K562 (cell line): ENCODE measurements around the gene SKIC8. TPM values are rescaled to one million over a fixed set of nuclear protein-coding genes. Genes with fewer than 3 reads are reported as not detected.

Source experiments
- ATAC-seq: fragments of 200-7000 bp; cut with Tn5 transposase; 3 replicates; pipeline ENCODE4 v1.9.1; 2020; ENCODE audit warnings: moderate library complexity
- BruUV-seq: library from RNA; stranded (reverse); fragments of 400-500 nt; replicated peaks from 2 replicates; lab custom pipeline; 2021; lab: Mats Ljungman, UMichigan
- CTCF ChIA-PET: fragments of 300-600 bp; formaldehyde crosslinking; extraction: SDS; loops from one replicate; lab custom pipeline; 2021; ENCODE audit warnings: low intra/inter-chr PET ratio; lab: Yijun Ruan, JAX
- POLR2A ChIA-PET: fragments of 300-600, 350-650 bp; sonication (Branson Sonifier 250); formaldehyde crosslinking; extraction: SDS; loops from one replicate; lab custom pipeline; 2021; ENCODE audit warnings: antibody characterized with exemption, inconsistent platforms; lab: Yijun Ruan, JAX
- DNase-seq, 4 experiments: peaks; one replicate each; pipeline versions ENCODE4 v3.0.0 to v3.0.0-alpha.2; 2011 to 2018; ENCODE audit warnings: low spot score in 3 of 4, mixed read lengths in 3 of 4; ENCODE audit errors: extremely low read depth in 1 of 4
- FAIRE-seq: peaks from 2 replicates; lab custom pipeline; 2011; peaks lifted over from hg19 to GRCh38; lab: Jason Lieb, UNC
- H2AFZ ChIP-seq: 2 replicates; pipeline ENCODE4 v1.6.0; 2011; ENCODE audit warnings: low read depth, low read length, control low read depth, inconsistent platforms
- H3K27ac ChIP-seq: fragments of 200-600 bp; 3 replicates; pipeline ENCODE4 v1.8.0; 2011; ENCODE audit warnings: low read depth, mild to moderate bottlenecking, control low read depth, inconsistent platforms, low read length, moderate library complexity, mixed read lengths; ENCODE audit errors: extremely low read depth
- H3K27me3 ChIP-seq, 2 experiments: fragments of 300-600 bp in 1 of 2; 2 replicates in 1 of 2; 3 replicates in 1 of 2; pipeline versions ENCODE4 v1.6.0 to v1.8.0; 2011; ENCODE audit warnings: inconsistent platforms in 2 of 2, low read length in 2 of 2, mild to moderate bottlenecking in 1 of 2, mixed read lengths in 1 of 2, moderate library complexity in 1 of 2; ENCODE audit not compliant: control insufficient read depth in 2 of 2, insufficient read depth in 2 of 2
- H3K36me3 ChIP-seq: fragments of 300-600 bp; 3 replicates; pipeline ENCODE4 v1.8.0; 2011; ENCODE audit warnings: mild to moderate bottlenecking, low read length, inconsistent platforms; ENCODE audit not compliant: control insufficient read depth, insufficient read depth
- H3K4me1 ChIP-seq, 2 experiments: fragments of 200-600 bp in 1 of 2; replicated peaks in 1 of 2; 2 replicates in 1 of 2; 3 replicates in 1 of 2; pipeline versions ENCODE4 v1.5.1 to v1.8.0; 2011; ENCODE audit warnings: inconsistent platforms in 2 of 2, low read length in 2 of 2, mild to moderate bottlenecking in 1 of 2, mixed read lengths in 1 of 2, moderate library complexity in 1 of 2; ENCODE audit not compliant: control insufficient read depth in 2 of 2, insufficient read depth in 2 of 2
- H3K4me2 ChIP-seq: 2 replicates; pipeline ENCODE4 v1.6.1; 2011; ENCODE audit warnings: low read length, control low read depth, inconsistent platforms, mixed read lengths; ENCODE audit not compliant: insufficient read depth
- H3K4me3 ChIP-seq: fragments of 200-600 bp; sonication (generic), shearing (Covaris generic); 2 replicates; pipeline ENCODE4 v1.5.1; 2016; ENCODE audit warnings: control low read depth, inconsistent platforms
- H3K79me2 ChIP-seq: fragments of 200-600 bp; 3 replicates; pipeline ENCODE4 v1.8.0; 2011; ENCODE audit warnings: low read length, inconsistent platforms; ENCODE audit not compliant: control insufficient read depth, insufficient read depth
- H3K9ac ChIP-seq, 2 experiments: 2 replicates each; pipeline versions ENCODE4 v1.6.0 to v1.6.1; 2011; ENCODE audit warnings: low read depth in 2 of 2, low read length in 2 of 2, control low read depth in 1 of 2, inconsistent platforms in 1 of 2, mild to moderate bottlenecking in 1 of 2, mixed read lengths in 1 of 2; ENCODE audit not compliant: insufficient read depth in 1 of 2
- H3K9me1 ChIP-seq: one replicate; pipeline ENCODE4 v1.6.0; 2011; ENCODE audit warnings: inconsistent platforms, mild to moderate bottlenecking, low read length, moderate library complexity; ENCODE audit not compliant: control insufficient read depth, insufficient read depth
- H3K9me3 ChIP-seq: replicated peaks from 2 replicates; pipeline ENCODE4 v1.5.1; 2011; ENCODE audit warnings: low read depth, low read length, inconsistent platforms; ENCODE audit not compliant: control insufficient read depth, insufficient read depth
- H4K20me1 ChIP-seq: replicated peaks from 2 replicates; pipeline ENCODE4 v1.6.1; 2011; ENCODE audit warnings: low read length, inconsistent platforms, mixed read lengths; ENCODE audit not compliant: control insufficient read depth, insufficient read depth
- ATF7 ChIP-seq: fragments of 450-650 bp; IDR thresholded peaks from 2 replicates; pipeline ENCODE4 v1.7.1; 2014; ENCODE audit warnings: mild to moderate bottlenecking, moderate library complexity
- CBFB ChIP-seq: sonication (generic); formaldehyde crosslinking; IDR thresholded peaks from 2 replicates; pipeline ENCODE4 v1.4.0; 2020; ENCODE audit warnings: mild to moderate bottlenecking, missing genetic modification reagents
- FOSL1 ChIP-seq: fragments of 200-800 bp; sonication (Bioruptor generic); conservative IDR thresholded peaks from 2 replicates; pipeline ENCODE4 v1.6.1; 2016; ENCODE audit warnings: missing genetic modification characterization, missing compliant biosample characterization
- FOXA3 ChIP-seq, 2 experiments: fragments of 450-650 bp in 1 of 2; sonication (generic) in 1 of 2; formaldehyde crosslinking; IDR thresholded peaks in 1 of 2; conservative IDR thresholded peaks in 1 of 2; 2 replicates each; pipeline versions ENCODE4 v1.4.0 to v1.8.0; 2020 to 2022; ENCODE audit warnings: mild to moderate bottlenecking in 2 of 2, missing genetic modification reagents in 1 of 2
- JUND ChIP-seq, 2 experiments: IDR thresholded peaks; 2 replicates in 1 of 2; 3 replicates in 1 of 2; pipeline ENCODE4 v1.6.1; 2011; ENCODE audit warnings: borderline replicate concordance in 2 of 2, low read depth in 2 of 2, low read length in 2 of 2, improper control_type of control experiment in 1 of 2, missing biosample characterization in 1 of 2, missing genetic modification characterization in 1 of 2, missing genetic modification reagents in 1 of 2
- MEIS2 ChIP-seq: fragments of 450-650 bp; IDR thresholded peaks from 2 replicates; pipeline ENCODE4 v1.6.1; 2014; ENCODE audit warnings: mild to moderate bottlenecking; ENCODE audit not compliant: partially characterized antibody
- NRF1 ChIP-seq, 2 experiments: fragments of 450-650 bp; IDR thresholded peaks in 1 of 2; conservative IDR thresholded peaks in 1 of 2; 2 replicates each; pipeline ENCODE4 v1.6.1; 2014; ENCODE audit warnings: mild to moderate bottlenecking in 2 of 2
- YY1 ChIP-seq, 3 experiments: IDR thresholded peaks; 2 replicates each; pipeline ENCODE4 v1.6.1; 2011; ENCODE audit warnings: low read length in 2 of 3, mild to moderate bottlenecking in 2 of 3, moderate library complexity in 2 of 3, borderline replicate concordance in 1 of 3, control low read depth in 1 of 3, low read depth in 1 of 3; ENCODE audit not compliant: insufficient read depth in 3 of 3, insufficient replicate concordance in 2 of 3, control insufficient read depth in 1 of 3, insufficient read length in 1 of 3; ENCODE audit errors: extremely low read depth in 1 of 3
- ZNF76 ChIP-seq: fragments of 250-450 bp; sonication (Bioruptor Pico); IDR thresholded peaks from 2 replicates; pipeline ENCODE4 v1.4.0; 2020; ENCODE audit warnings: mild to moderate bottlenecking, moderate library complexity, borderline replicate concordance
- WGBS: fragments of 100-300 bp; shearing (Covaris generic); methylation state at CpG from one replicate; pipeline ENCODE4 v1.1.6; 2016; ENCODE audit warnings: low coverage, mixed read lengths; ENCODE audit not compliant: insufficient coverage; ENCODE audit errors: missing lambda C conversion rate; 5-methylcytosine and 5-hydroxymethylcytosine counted together
- in situ Hi-C: fragments of 300-500 bp; cut with MboI; formaldehyde crosslinking; loops from 4 replicates; pipeline ENCODE4 v1.15.0; 2018; ENCODE audit warnings: inconsistent platforms, mixed read lengths
- intact Hi-C: fragments of 100-400 bp; cut with micrococcal nuclease; formaldehyde crosslinking; loops from 2 replicates; pipeline ENCODE4 v1.14.2; 2022
- polyA plus RNA-seq, 8 experiments: library from polyadenylated mRNA; depleted of rRNA in 4 of 8; stranded (reverse) in 5 of 8; unstranded in 3 of 8; fragments of >200 nt; fragmentation: Nextera tagmentation in 2 of 8; fragmentation: Illumina TruSeq in 1 of 8; extraction: Ambion mirVana in 2 of 8; extraction: Trizol in 1 of 8; gene quantifications; 2 replicates each; pipeline versions ENCODE4 v1.2.1 to v1.2.3, GENCODE V29; 2011 to 2014; ENCODE audit warnings: inconsistent platforms in 1 of 8, missing spikeins in 1 of 8
- total RNA-seq, 7 experiments: library from RNA; depleted of rRNA in 6 of 7; stranded (reverse); fragments of >200 nt in 6 of 7; fragmentation: Illumina TruSeq in 2 of 7; extraction: Trizol in 2 of 7; gene quantifications; 2 replicates each; pipeline versions ENCODE4 v1.2.1 to v1.2.3, GENCODE V29; 2011 to 2021; ENCODE audit warnings: low replicate concordance in 1 of 7
- TF ChIP-seq, protein P1 (sequence below): fragments of 450-650 bp; IDR thresholded peaks from 2 replicates; pipeline ENCODE4 v1.6.1; 2017; ENCODE audit warnings: antibody characterized with exemption
- TF ChIP-seq, protein P2 (sequence below), 2 experiments: fragments of 450-650 bp in 1 of 2; sonication (generic) in 1 of 2; formaldehyde crosslinking in 1 of 2; IDR thresholded peaks in 1 of 2; conservative IDR thresholded peaks in 1 of 2; 2 replicates each; pipeline versions ENCODE4 v1.6.1 to v1.8.1; 2016 to 2023; ENCODE audit warnings: mild to moderate bottlenecking in 2 of 2, moderate library complexity in 2 of 2, inconsistent platforms in 1 of 2, missing genetic modification reagents in 1 of 2

The SKIC8 gene
- total and polyA plus RNA-seq, 9 of the 15 experiments (the other 6 are each of a cell fraction or from before 2014, with no cell fraction given) = 79.5 to 389 (median 146) TPM

DNA sequence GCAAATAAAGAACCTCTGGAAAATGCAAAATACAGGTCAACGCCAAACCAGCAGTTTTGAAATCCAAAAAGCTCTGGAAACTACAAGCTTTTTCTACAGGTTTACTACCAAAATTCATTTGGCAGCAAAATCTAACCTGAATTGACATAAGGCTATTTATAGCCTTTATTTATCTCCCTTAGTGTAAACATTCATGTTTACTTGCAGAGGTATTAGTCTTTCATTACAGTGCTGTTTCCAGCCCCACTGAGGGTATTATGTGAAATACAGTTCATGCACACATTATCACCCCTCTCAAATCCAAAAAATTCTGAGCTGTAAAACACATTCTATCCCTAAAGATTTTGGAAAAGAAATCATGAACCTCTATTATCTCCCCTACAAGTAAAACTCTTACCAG, 7.2 kb downstream of the SKIC8 start (continued):
- TF ChIP-seq CBFB (CRISPR knock-in tag) (no peak), ATF7 (no peak)

DNA sequence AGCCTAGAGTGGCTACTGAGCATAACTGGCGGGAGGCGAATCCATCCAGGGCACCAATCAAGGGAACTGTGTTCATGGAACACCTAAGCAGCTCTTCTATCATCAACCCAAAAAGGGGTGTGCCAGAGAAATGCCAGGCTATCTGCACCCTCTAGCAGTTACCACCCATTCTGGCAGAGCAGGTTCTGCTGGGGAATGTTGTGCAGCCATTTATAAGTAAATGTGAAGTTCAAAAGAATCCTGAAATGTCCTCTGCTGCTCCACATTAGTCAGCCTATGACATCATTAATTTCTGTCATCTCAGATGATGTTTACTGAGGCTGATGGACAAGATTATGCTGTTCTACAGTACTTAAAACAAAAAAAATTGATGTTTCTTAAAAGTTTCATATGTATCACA, 7.7 kb downstream of the SKIC8 start:
- Histone ChIP-seq H3K9ac (no peak overlapping the region), H3K4me1 (no peaks in the 10 kb centered on the region), H3K4me2 (no peak overlapping the region), H3K79me2 (peaks cover 9% of the 10 kb centered on the region; the same call in 2 of the 3 replicates), H4K20me1 (no peaks in the 10 kb centered on the region), H3K4me3 (no peak overlapping the region), H3K9me1 (no peaks in the 10 kb centered on the region), H3K27ac (no peak overlapping the region), H3K36me3 (peaks cover 89% of the 10 kb centered on the region), H2AFZ (no peak overlapping the region), H3K9me3 (no peaks in the 10 kb centered on the region), H3K27me3 (no peaks in the 10 kb centered on the region)
- intact Hi-C loops = no loop called here
- ATAC-seq = no peak
- in situ Hi-C loops = no loop called here
- WGBS = 97% methylated on average over 2 of the region's 2 CpGs
- ChIA-PET POLR2A (interaction anchor here (0.6 to 1.9 kb wide), 4 partner anchors 8 to 41 kb away, joined by 3 to 9 read pairs (median 5); partner anchors contain the start of gene SKIC8), CTCF (no interaction called here)
- no peak for DNase-seq
- no peak for FAIRE-seq
- BruUV-seq = no TSS peak
- TF ChIP-seq YY1 (IDR thresholded peaks at IDR 0.05; ENCODE audit: borderline replicate concordance in 1 of 3, control insufficient read depth in 1 of 3, extremely low read depth in 1 of 3, insufficient read depth in 3 of 3, insufficient read length in 1 of 3, insufficient replicate concordance in 2 of 3, low read depth in 1 of 3, low read length in 2 of 3) = no peak
- TF ChIP-seq ZNF76 (CRISPR knock-in tag) = no peak
- peak; percentile 77 for TF ChIP-seq ATF7
- TF ChIP-seq, protein P1, sequence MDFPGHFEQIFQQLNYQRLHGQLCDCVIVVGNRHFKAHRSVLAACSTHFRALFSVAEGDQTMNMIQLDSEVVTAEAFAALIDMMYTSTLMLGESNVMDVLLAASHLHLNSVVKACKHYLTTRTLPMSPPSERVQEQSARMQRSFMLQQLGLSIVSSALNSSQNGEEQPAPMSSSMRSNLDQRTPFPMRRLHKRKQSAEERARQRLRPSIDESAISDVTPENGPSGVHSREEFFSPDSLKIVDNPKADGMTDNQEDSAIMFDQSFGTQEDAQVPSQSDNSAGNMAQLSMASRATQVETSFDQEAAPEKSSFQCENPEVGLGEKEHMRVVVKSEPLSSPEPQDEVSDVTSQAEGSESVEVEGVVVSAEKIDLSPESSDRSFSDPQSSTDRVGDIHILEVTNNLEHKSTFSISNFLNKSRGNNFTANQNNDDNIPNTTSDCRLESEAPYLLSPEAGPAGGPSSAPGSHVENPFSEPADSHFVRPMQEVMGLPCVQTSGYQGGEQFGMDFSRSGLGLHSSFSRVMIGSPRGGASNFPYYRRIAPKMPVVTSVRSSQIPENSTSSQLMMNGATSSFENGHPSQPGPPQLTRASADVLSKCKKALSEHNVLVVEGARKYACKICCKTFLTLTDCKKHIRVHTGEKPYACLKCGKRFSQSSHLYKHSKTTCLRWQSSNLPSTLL = no peak
- TF ChIP-seq NRF1 (conservative IDR thresholded peaks at IDR 0.05 in 1 of 2, IDR thresholded peaks at IDR 0.05 in 1 of 2) = no peak
- peak; percentile 58 to 69; a peak in 3 of 4 replicates for TF ChIP-seq FOXA3 (CRISPR knock-in tag; conservative IDR thresholded peaks at IDR 0.05 in 1 of 2, IDR thresholded peaks at IDR 0.05 in 1 of 2)
- TF ChIP-seq MEIS2 = peak; percentile 40
- TF ChIP-seq, protein P2, sequence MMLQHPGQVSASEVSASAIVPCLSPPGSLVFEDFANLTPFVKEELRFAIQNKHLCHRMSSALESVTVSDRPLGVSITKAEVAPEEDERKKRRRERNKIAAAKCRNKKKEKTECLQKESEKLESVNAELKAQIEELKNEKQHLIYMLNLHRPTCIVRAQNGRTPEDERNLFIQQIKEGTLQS (IDR thresholded peaks at IDR 0.05) = peak; percentile 73
- TF ChIP-seq, protein P2 (CRISPR knock-in tag; conservative IDR thresholded peaks at IDR 0.05) = no peak
- TF ChIP-seq JUND (IDR thresholded peaks at IDR 0.05; ENCODE audit: borderline replicate concordance, low read depth, low read length) = no peak
- peak; percentile 48; the same call in 2 of the 3 replicates for TF ChIP-seq JUND (tag; IDR thresholded peaks at IDR 0.05; ENCODE audit: borderline replicate concordance, low read depth, low read length)
- TF ChIP-seq FOSL1 (tag) = 0 out of 2 replicates have a peak, but pooled peaks have one; percentile 37
